NCI-H774 (cell line): ENCODE results near the gene UGT1A6.

Experiments used
- DNase-seq: peaks from one replicate; lab custom pipeline; 2025; lab: John Stamatoyannopoulos, UW

UGT1A6 gene

GRCh38 chr2:233802132-233802815, 109.6 kb downstream of the UGT1A6 start:
- no peak for DNase-seq

GRCh38 chr2:233803292-233803911, 110.7 kb downstream of the UGT1A6 start:
- DNase-seq = no peak

GRCh38 chr2:233803994-233804393, 111.3 kb downstream of the UGT1A6 start:
- no peak for DNase-seq

- no peak for DNase-seq
These were observed 114.7 kb downstream of the UGT1A6 start for GRCh38 chr2:233807215-233807865.

GRCh38 chr2:233807966-233808935, 115.6 kb downstream of the UGT1A6 start:
- DNase-seq = no peak

GRCh38 chr2:233810385-233810784, 117.7 kb downstream of the UGT1A6 start:
- no peak for DNase-seq

- no peak for DNase-seq
These were observed 118.4 kb downstream of the UGT1A6 start for GRCh38 chr2:233811087-233811486.

- no peak for DNase-seq
These were observed 119.0 kb downstream of the UGT1A6 start for GRCh38 chr2:233811732-233812131.

GRCh38 chr2:233813236-233814055, 120.8 kb downstream of the UGT1A6 start:
- DNase-seq = no peak

GRCh38 chr2:233814056-233814835, 121.6 kb downstream of the UGT1A6 start:
- DNase-seq = no peak

- DNase-seq = no peak
These were observed 123.2 kb downstream of the UGT1A6 start for GRCh38 chr2:233815861-233816260.

- DNase-seq = no peak
These were observed 123.6 kb downstream of the UGT1A6 start for GRCh38 chr2:233816334-233816733.

- DNase-seq = no peak
These were observed 124.1 kb downstream of the UGT1A6 start for GRCh38 chr2:233816771-233817170.

- DNase-seq = no peak
These were observed 124.7 kb downstream of the UGT1A6 start for GRCh38 chr2:233817361-233817911.

- no peak for DNase-seq
These were observed 125.4 kb downstream of the UGT1A6 start for GRCh38 chr2:233817995-233818638.

GRCh38 chr2:233818639-233819621, 126.2 kb downstream of the UGT1A6 start:
- DNase-seq = no peak

GRCh38 chr2:233819884-233820773, 127.4 kb downstream of the UGT1A6 start:
- no peak for DNase-seq
